ENCODE results near the gene COQ5. TPM values are rescaled to one million over a fixed set of nuclear protein-coding genes. Genes with fewer than 3 reads are reported as not detected.
A peak's percentile ranks its signal among the peaks of the same experiment; 100 is the strongest.

Gene COQ5
- polyA plus RNA-seq, 1 donor from 2014 or later: 91.6 TPM

GRCh38 chr12:120470150-120470784, 58.7 kb downstream of the COQ5 start:
- Histone ChIP-seq H4K20me1 (ENCODE audit: insufficient read depth) (peaks cover 8% of the 10 kb centered on the region), H3K36me3 (ENCODE audit: insufficient read depth, low read length) (peaks cover 4% of the 10 kb centered on the region), H3K79me2 (replicated peaks; ENCODE audit: insufficient read depth, low read length) (peaks cover 48% of the 10 kb centered on the region), H3K9me3 (ENCODE audit: low read length) (no peaks in the 10 kb centered on the region), H3K9ac (ENCODE audit: low read length) (peak overlapping the region; percentile 95), H3K4me2 (ENCODE audit: low read length) (peak overlapping the region; percentile 91), H3K27ac (ENCODE audit: low read length) (peak overlapping the region; percentile 95), H3K9me2 (ENCODE audit: insufficient read depth, low read length) (no peaks in the 10 kb centered on the region), H3K27me3 (ENCODE audit: insufficient read depth, low read depth, low read length) (no peaks in the 10 kb centered on the region), H3K4me3 (ENCODE audit: low read length) (peak overlapping the region; percentile 97), H2AFZ (ENCODE audit: low read depth, low read length) (peak overlapping the region; percentile 78), H3F3A (ENCODE audit: insufficient read depth, low read length, poor library complexity, severe bottlenecking) (peaks cover 7% of the 10 kb centered on the region)
- TF ChIP-seq TAF1 (IDR thresholded peaks at IDR 0.05; ENCODE audit: low read depth) (no peak), CTCF (IDR thresholded peaks at IDR 0.05; ENCODE audit: poor library complexity, severe bottlenecking) (no peak), MXI1 (conservative IDR thresholded peaks at IDR 0.05; ENCODE audit: poor library complexity, severe bottlenecking) (no peak), RAD21 (conservative IDR thresholded peaks at IDR 0.05) (no peak), SMC3 (conservative IDR thresholded peaks at IDR 0.05; ENCODE audit: poor library complexity) (no peak)
- TF ChIP-seq, protein P1, sequence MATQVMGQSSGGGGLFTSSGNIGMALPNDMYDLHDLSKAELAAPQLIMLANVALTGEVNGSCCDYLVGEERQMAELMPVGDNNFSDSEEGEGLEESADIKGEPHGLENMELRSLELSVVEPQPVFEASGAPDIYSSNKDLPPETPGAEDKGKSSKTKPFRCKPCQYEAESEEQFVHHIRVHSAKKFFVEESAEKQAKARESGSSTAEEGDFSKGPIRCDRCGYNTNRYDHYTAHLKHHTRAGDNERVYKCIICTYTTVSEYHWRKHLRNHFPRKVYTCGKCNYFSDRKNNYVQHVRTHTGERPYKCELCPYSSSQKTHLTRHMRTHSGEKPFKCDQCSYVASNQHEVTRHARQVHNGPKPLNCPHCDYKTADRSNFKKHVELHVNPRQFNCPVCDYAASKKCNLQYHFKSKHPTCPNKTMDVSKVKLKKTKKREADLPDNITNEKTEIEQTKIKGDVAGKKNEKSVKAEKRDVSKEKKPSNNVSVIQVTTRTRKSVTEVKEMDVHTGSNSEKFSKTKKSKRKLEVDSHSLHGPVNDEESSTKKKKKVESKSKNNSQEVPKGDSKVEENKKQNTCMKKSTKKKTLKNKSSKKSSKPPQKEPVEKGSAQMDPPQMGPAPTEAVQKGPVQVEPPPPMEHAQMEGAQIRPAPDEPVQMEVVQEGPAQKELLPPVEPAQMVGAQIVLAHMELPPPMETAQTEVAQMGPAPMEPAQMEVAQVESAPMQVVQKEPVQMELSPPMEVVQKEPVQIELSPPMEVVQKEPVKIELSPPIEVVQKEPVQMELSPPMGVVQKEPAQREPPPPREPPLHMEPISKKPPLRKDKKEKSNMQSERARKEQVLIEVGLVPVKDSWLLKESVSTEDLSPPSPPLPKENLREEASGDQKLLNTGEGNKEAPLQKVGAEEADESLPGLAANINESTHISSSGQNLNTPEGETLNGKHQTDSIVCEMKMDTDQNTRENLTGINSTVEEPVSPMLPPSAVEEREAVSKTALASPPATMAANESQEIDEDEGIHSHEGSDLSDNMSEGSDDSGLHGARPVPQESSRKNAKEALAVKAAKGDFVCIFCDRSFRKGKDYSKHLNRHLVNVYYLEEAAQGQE (IDR thresholded peaks at IDR 0.05; ENCODE audit: borderline replicate concordance): no peak

- H3K79me2 ChIP-seq (replicated peaks; ENCODE audit: insufficient read depth, low read length): peaks cover 50% of the 10 kb centered on the region
- H4K20me1 ChIP-seq (ENCODE audit: insufficient read depth): peaks cover 8% of the 10 kb centered on the region
- peak within 1 kb of the TSS; percentile 78 for H2AFZ ChIP-seq (ENCODE audit: low read depth, low read length)
- TF ChIP-seq CTCF (IDR thresholded peaks at IDR 0.05; ENCODE audit: poor library complexity, severe bottlenecking) (peak; percentile 99), RAD21 (conservative IDR thresholded peaks at IDR 0.05) (peak; percentile 65), POLR2AphosphoS5 (IDR thresholded peaks at IDR 0.05) (peak; percentile 94), MXI1 (conservative IDR thresholded peaks at IDR 0.05; ENCODE audit: poor library complexity, severe bottlenecking) (peak; percentile 94), TAF1 (IDR thresholded peaks at IDR 0.05; ENCODE audit: low read depth) (peak; percentile 87), EZH2 (IDR thresholded peaks at IDR 0.05; ENCODE audit: borderline replicate concordance, insufficient read depth, low read length, poor library complexity, severe bottlenecking) (no peak), EP300 (conservative IDR thresholded peaks at IDR 0.05; ENCODE audit: poor library complexity, severe bottlenecking) (peak; percentile 77), SMC3 (conservative IDR thresholded peaks at IDR 0.05; ENCODE audit: poor library complexity) (peak; percentile 76)
- TF ChIP-seq, protein P1 (IDR thresholded peaks at IDR 0.05; ENCODE audit: borderline replicate concordance): peak; percentile 74
- H3K9me2 ChIP-seq (ENCODE audit: insufficient read depth, low read length): no peaks in the 10 kb centered on the region
- peak within 1 kb of the TSS; percentile 95 for H3K27ac ChIP-seq (ENCODE audit: low read length)
- peaks cover 10% of the 10 kb centered on the region for H3K36me3 ChIP-seq (ENCODE audit: insufficient read depth, low read length)
- peak within 1 kb of the TSS; percentile 95 for H3K9ac ChIP-seq (ENCODE audit: low read length)
- peak within 1 kb of the TSS; percentile 97 for H3K4me3 ChIP-seq (ENCODE audit: low read length)
- H3K4me2 ChIP-seq (ENCODE audit: low read length): peak within 1 kb of the TSS; percentile 91
- H3K9me3 ChIP-seq (ENCODE audit: low read length): no peaks in the 10 kb centered on the region
- H3K27me3 ChIP-seq (ENCODE audit: insufficient read depth, low read depth, low read length): no peaks in the 10 kb centered on the region
- peaks cover 7% of the 10 kb centered on the region for H3F3A ChIP-seq (ENCODE audit: insufficient read depth, low read length, poor library complexity, severe bottlenecking)
Measured at GRCh38 chr12:120469450-120470149, 59.4 kb downstream of the COQ5 start, which contains the start of gene SRSF9. Gene SRSF9 (minus strand): TSS chr12:120469748. CDS start chr12:120469609, 139 bp downstream.

Measured in neural cell (in vitro differentiated cells).